ENCODE data around the gene CLIP4.

CLIP4 gene

GRCh38 chr2:29192526-29192925 lies 77.3 kb downstream of the CLIP4 start:
- DNase-seq: no peak

GRCh38 chr2:29193111-29193510 lies 77.9 kb downstream of the CLIP4 start:
- DNase-seq: no peak

- DNase-seq: no peak
These were observed 78.5 kb downstream of the CLIP4 start for GRCh38 chr2:29193681-29194080.

- DNase-seq: no peak
These were observed 80.6 kb downstream of the CLIP4 start for GRCh38 chr2:29195796-29196195.

- DNase-seq: peak; percentile 43
These were observed 81.9 kb downstream of the CLIP4 start for GRCh38 chr2:29196792-29197788.

- no peak for DNase-seq
These were observed 86.8 kb downstream of the CLIP4 start for GRCh38 chr2:29201979-29202378.

GRCh38 chr2:29202819-29203495 lies 87.7 kb downstream of the CLIP4 start:
- DNase-seq: no peak

- DNase-seq: no peak
These were observed 91.7 kb downstream of the CLIP4 start for GRCh38 chr2:29206941-29207340.

GRCh38 chr2:29207352-29208148 lies 92.3 kb downstream of the CLIP4 start:
- DNase-seq: no peak

GRCh38 chr2:29209551-29209950 lies 94.3 kb downstream of the CLIP4 start:
- no peak for DNase-seq

GRCh38 chr2:29212009-29212408 lies 96.8 kb downstream of the CLIP4 start:
- no peak for DNase-seq

- no peak for DNase-seq
These were observed 98.7 kb downstream of the CLIP4 start for GRCh38 chr2:29213888-29214291.

GRCh38 chr2:29215073-29215472 lies 99.9 kb downstream of the CLIP4 start:
- no peak for DNase-seq

- DNase-seq: no peak
These were observed 100.8 kb downstream of the CLIP4 start for GRCh38 chr2:29215739-29216608.

- DNase-seq: no peak
These were observed 101.3 kb downstream of the CLIP4 start for GRCh38 chr2:29216609-29216909.

- DNase-seq: no peak
These were observed 102.9 kb downstream of the CLIP4 start for GRCh38 chr2:29218071-29218470.

GRCh38 chr2:29218550-29219125 lies 103.4 kb downstream of the CLIP4 start:
- no peak for DNase-seq

GRCh38 chr2:29219374-29219773 lies 104.2 kb downstream of the CLIP4 start:
- DNase-seq: no peak

- DNase-seq: no peak
These were observed 105.5 kb downstream of the CLIP4 start for GRCh38 chr2:29220506-29221270.

- DNase-seq: no peak
These were observed 107.4 kb downstream of the CLIP4 start for GRCh38 chr2:29222381-29223179.
